Fibroblast of lung (primary cell): ENCODE measurements around the gene CYP27B1. TPM values are rescaled to one million over a fixed set of nuclear protein-coding genes. Genes with fewer than 3 reads are reported as not detected.
A peak's percentile ranks its signal among the peaks of the same experiment; 100 is the strongest.

Experiments
- DNase-seq, 2 donors: peaks; one replicate each; pipeline versions ENCODE4 v3.0.0 to v3.0.0-alpha.2; 2010; ENCODE audit warnings: low read depth in 2 of 2
- H2AFZ ChIP-seq: 2 replicates; pipeline ENCODE4 v1.5.1; 2012; ENCODE audit warnings: low read length, control low read depth, inconsistent platforms
- H3K27ac ChIP-seq: 2 replicates; pipeline ENCODE4 v1.5.1; 2011; ENCODE audit warnings: low read length, control low read depth; ENCODE audit not compliant: insufficient read depth
- H3K27me3 ChIP-seq: 2 replicates; pipeline ENCODE4 v1.5.1; 2011; ENCODE audit warnings: mild to moderate bottlenecking, low read length; ENCODE audit not compliant: control insufficient read depth, insufficient read depth
- H3K36me3 ChIP-seq: 2 replicates; pipeline ENCODE4 v1.5.1; 2011; ENCODE audit warnings: low read length; ENCODE audit not compliant: control insufficient read depth, insufficient read depth
- H3K4me1 ChIP-seq: 2 replicates; pipeline ENCODE4 v1.5.1; 2011; ENCODE audit warnings: low read length; ENCODE audit not compliant: control insufficient read depth, insufficient read depth; ENCODE audit errors: extremely low read depth
- H3K4me2 ChIP-seq: 2 replicates; pipeline ENCODE4 v1.5.1; 2011; ENCODE audit warnings: low read length, control low read depth; ENCODE audit not compliant: insufficient read depth; ENCODE audit errors: extremely low read depth
- H3K4me3 ChIP-seq, 4 experiments: fragments of 200-600 bp in 1 of 4; sonication (generic) in 1 of 4; replicated peaks in 1 of 4; 2 replicates each; pipeline ENCODE4 v1.5.1; 2011 to 2016; ENCODE audit warnings: low read length in 4 of 4, low read depth in 3 of 4, mild to moderate bottlenecking in 3 of 4, control low read depth in 2 of 4, inconsistent platforms in 1 of 4, mixed read lengths in 1 of 4; ENCODE audit not compliant: insufficient read depth in 1 of 4; ENCODE audit errors: control extremely low read depth in 1 of 4
- H3K79me2 ChIP-seq: 2 replicates; pipeline ENCODE4 v1.5.1; 2012; ENCODE audit warnings: mild to moderate bottlenecking, low read length, inconsistent platforms; ENCODE audit not compliant: control insufficient read depth, insufficient read depth
- H3K9ac ChIP-seq: 2 replicates; pipeline ENCODE4 v1.5.1; 2011; ENCODE audit warnings: mild to moderate bottlenecking, low read length, control low read depth; ENCODE audit not compliant: insufficient read depth
- H3K9me3 ChIP-seq: 2 replicates; pipeline ENCODE4 v1.5.1; 2012; ENCODE audit warnings: low read depth, low read length; ENCODE audit not compliant: control insufficient read depth, insufficient read depth
- H4K20me1 ChIP-seq: 2 replicates; pipeline ENCODE4 v1.5.1; 2011; ENCODE audit warnings: low read length; ENCODE audit not compliant: control insufficient read depth, insufficient read depth; ENCODE audit errors: extremely low read depth
- EZH2 ChIP-seq: IDR thresholded peaks from 2 replicates; pipeline ENCODE4 v1.5.1; 2012; ENCODE audit warnings: low read length, control low read depth, mild to moderate bottlenecking; ENCODE audit errors: missing control alignments
- polyA plus RNA-seq, 2 donors: library from polyadenylated mRNA; depleted of rRNA in 1 of 2; stranded (reverse) in 1 of 2; unstranded in 1 of 2; fragments of >200 nt; gene quantifications; 2 replicates each; pipeline ENCODE4 v1.2.1, GENCODE V29; 2011 to 2012; ENCODE audit warnings: missing spikeins in 1 of 2
- total RNA-seq: library from RNA; depleted of rRNA; stranded (reverse); fragments of >200 nt; gene quantifications from 2 replicates; pipeline ENCODE4 v1.2.1, GENCODE V29; 2014
- TF ChIP-seq, protein P1 (sequence below), 2 donors: IDR thresholded peaks in 1 of 2; conservative IDR thresholded peaks in 1 of 2; 1 replicate in 1 of 2; 2 replicates in 1 of 2; pipeline ENCODE4 v1.5.1; 2011 to 2012; ENCODE audit warnings: low read length in 2 of 2, control low read depth in 1 of 2, inconsistent platforms in 1 of 2, low read depth in 1 of 2, mild to moderate bottlenecking in 1 of 2

The CYP27B1 gene
- total and polyA plus RNA-seq, 2 donors (not counting 1 experiment from before 2014, with no cell fraction given): 0.17 to 0.26 TPM

DNA sequence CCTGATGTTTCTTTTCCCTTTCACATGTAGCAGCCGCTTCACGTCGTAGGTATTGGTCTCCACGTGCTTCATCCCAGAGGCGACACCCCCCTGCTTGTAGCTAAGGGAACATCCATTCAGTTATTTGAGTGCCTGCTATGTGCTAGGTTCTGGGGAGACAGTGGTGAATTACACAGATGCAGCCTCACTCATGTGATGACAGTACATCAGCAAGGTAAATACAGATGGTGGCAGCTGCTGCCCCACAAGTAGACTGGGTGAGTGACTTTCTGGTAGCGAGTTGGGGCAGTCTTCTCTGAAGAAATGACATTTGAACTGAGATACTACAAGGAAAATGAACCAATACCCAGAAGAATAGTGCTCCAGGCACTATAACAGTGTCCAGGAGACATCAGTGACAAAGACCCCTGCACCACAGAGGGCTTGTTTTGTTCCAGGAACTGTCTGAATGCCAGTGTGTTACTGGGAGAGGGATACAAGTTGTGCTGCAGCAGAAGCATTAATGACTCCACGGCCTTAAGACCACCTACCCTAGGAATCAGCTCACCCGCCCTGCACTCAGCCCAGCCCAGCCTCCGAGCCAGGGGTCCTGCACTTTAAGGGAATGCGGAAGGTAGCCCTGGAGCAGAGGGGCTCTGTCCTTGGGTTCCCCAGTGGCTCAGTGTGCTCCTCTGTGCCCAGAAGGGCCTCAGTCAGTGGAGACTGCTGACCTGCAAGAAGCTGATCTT lies 44.3 kb upstream of the CYP27B1 start:
- no peak overlapping the region for H3K9ac ChIP-seq
- H3K9me3 ChIP-seq: no peaks in the 10 kb centered on the region
- no peak overlapping the region for H3K27ac ChIP-seq
- H4K20me1 ChIP-seq: no peaks in the 10 kb centered on the region
- no peak for DNase-seq
- no peak overlapping the region for H2AFZ ChIP-seq
- no peaks in the 10 kb centered on the region for H3K79me2 ChIP-seq
- no peak for TF ChIP-seq EZH2
- H3K27me3 ChIP-seq: no peaks in the 10 kb centered on the region
- no peak overlapping the region for H3K4me3 ChIP-seq
- peaks cover 10% of the 10 kb centered on the region for H3K36me3 ChIP-seq
- H3K4me1 ChIP-seq: no peaks in the 10 kb centered on the region
- no peak overlapping the region for H3K4me2 ChIP-seq

DNA sequence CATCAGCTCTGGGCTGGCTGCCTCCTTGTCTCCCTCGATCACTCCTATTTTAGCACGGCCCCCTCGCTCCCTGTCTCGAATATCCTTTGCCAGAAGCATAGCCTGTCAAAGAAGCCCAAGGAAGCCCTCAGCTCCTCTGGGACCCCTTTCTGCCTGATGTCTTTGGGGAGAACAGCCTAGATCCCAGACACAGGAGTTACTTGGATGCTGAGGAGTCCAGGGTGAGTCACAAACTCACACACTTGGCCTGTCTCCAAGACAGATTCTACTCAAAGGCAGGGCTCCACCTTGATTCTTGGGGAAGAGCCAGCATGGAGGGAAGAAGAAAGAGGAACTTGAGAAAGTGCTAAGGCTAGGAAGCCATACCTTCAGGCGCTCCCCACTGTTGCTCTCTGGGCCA lies 43.6 kb upstream of the CYP27B1 start:
- no peak overlapping the region for H3K9ac ChIP-seq
- H3K4me2 ChIP-seq: no peak overlapping the region
- DNase-seq: peak; percentile 35 to 73
- H3K79me2 ChIP-seq: no peaks in the 10 kb centered on the region
- no peaks in the 10 kb centered on the region for H3K9me3 ChIP-seq
- H2AFZ ChIP-seq: no peak overlapping the region
- H3K4me1 ChIP-seq: no peaks in the 10 kb centered on the region
- H3K27me3 ChIP-seq: no peaks in the 10 kb centered on the region
- H3K4me3 ChIP-seq: no peak overlapping the region
- H3K27ac ChIP-seq: no peak overlapping the region
- no peak for TF ChIP-seq EZH2
- TF ChIP-seq, protein P1, sequence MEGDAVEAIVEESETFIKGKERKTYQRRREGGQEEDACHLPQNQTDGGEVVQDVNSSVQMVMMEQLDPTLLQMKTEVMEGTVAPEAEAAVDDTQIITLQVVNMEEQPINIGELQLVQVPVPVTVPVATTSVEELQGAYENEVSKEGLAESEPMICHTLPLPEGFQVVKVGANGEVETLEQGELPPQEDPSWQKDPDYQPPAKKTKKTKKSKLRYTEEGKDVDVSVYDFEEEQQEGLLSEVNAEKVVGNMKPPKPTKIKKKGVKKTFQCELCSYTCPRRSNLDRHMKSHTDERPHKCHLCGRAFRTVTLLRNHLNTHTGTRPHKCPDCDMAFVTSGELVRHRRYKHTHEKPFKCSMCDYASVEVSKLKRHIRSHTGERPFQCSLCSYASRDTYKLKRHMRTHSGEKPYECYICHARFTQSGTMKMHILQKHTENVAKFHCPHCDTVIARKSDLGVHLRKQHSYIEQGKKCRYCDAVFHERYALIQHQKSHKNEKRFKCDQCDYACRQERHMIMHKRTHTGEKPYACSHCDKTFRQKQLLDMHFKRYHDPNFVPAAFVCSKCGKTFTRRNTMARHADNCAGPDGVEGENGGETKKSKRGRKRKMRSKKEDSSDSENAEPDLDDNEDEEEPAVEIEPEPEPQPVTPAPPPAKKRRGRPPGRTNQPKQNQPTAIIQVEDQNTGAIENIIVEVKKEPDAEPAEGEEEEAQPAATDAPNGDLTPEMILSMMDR (conservative IDR thresholded peaks at IDR 0.05 in 1 of 2, IDR thresholded peaks at IDR 0.05 in 1 of 2; ENCODE audit: low read depth in 1 of 2, low read length in 2 of 2): no peak
- H3K36me3 ChIP-seq: peaks cover 9% of the 10 kb centered on the region
- no peaks in the 10 kb centered on the region for H4K20me1 ChIP-seq

DNA sequence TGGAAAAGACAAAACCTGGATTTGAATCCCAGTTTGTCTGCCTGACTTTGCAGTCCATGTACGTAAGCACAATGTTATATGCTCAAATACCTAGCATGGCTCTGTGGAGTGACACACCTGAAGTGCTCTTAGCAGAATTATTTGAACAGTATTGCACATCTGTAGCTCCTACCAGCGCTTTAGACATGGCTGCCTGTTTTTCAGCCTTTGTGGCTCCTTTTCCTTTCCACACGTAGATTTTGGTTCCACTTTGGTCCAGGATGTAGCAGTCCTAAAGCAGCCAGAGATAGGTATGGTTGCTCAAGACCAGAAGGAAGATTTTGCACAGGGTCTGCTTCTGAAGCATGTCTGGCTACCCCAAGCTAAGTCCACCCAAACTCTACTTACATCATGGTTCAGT lies 42.5 kb upstream of the CYP27B1 start:
- no peaks in the 10 kb centered on the region for H4K20me1 ChIP-seq
- no peaks in the 10 kb centered on the region for H3K9me3 ChIP-seq
- H3K27me3 ChIP-seq: no peaks in the 10 kb centered on the region
- no peak for DNase-seq
- no peaks in the 10 kb centered on the region for H3K79me2 ChIP-seq
- no peak overlapping the region for H3K4me2 ChIP-seq
- H3K4me3 ChIP-seq: no peak overlapping the region
- no peak overlapping the region for H3K9ac ChIP-seq
- H3K27ac ChIP-seq: no peak overlapping the region
- H3K36me3 ChIP-seq: peaks cover 9% of the 10 kb centered on the region
- no peak overlapping the region for H2AFZ ChIP-seq
- TF ChIP-seq, protein P1 (conservative IDR thresholded peaks at IDR 0.05 in 1 of 2, IDR thresholded peaks at IDR 0.05 in 1 of 2; ENCODE audit: low read depth in 1 of 2, low read length in 2 of 2): no peak
- no peak for TF ChIP-seq EZH2
- H3K4me1 ChIP-seq: no peaks in the 10 kb centered on the region
